T-helper 2 cell treated with Interferon-gamma antibody and Interleukin-4, amounts not matched to agents 100 ng/mL and 5 ng/mL, for 36 hours (primary cell): ENCODE results near the gene TNFRSF1B. TPM values are rescaled to one million over a fixed set of nuclear protein-coding genes. Genes with fewer than 3 reads are reported as not detected.

Experiments used
- intact Hi-C: fragments of 100-400 bp; cut with micrococcal nuclease; formaldehyde crosslinking; loops from one replicate; pipeline ENCODE4 v1.15.1; 2023
- total RNA-seq: library from RNA; stranded (reverse); gene quantifications from 2 replicates; pipeline ENCODE4 v1.2.3, GENCODE V29; 2022

Gene TNFRSF1B
- total RNA-seq, 1 donor from 2014 or later = 170 TPM

DNA sequence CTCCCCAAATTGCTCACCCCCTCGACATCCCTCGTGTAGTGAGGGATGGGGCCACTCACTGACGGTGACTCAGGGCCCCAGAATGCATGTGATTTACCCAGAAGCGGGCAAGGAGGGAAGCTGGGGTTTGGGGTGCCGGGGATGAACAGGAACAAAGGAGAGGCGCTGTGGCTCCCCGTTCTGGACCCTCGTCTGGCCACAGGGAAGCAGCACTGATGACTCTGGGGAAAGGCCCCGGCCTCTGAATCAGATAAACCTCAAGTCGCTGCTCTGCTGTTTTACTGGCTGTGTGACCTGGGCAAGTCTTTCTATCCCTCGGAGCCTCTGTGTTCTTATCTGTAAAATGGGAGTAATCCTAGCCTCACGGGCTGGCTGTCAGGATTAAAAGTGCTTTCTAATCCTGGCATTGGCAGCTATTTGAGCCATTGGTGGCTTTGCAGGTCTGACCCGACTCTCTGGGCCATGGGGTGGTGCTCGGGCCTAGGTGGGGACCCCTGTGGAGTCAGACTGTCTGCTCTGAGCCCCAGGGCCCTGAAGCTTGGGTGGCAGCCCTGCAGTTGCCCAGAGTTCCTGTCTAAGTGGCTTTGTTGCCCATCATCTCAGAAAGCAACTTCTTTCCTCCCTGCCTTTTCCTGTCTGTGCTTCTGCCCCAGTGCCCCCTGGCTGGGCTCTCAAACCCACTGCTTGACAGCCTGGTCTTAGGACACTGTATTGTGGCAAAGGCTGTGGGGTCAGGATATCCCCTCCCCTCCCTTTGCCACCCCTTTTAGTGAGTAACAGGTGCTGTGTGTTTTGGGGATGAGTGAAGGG is 5.5 kb downstream of the TNFRSF1B start:
- intact Hi-C loops = loop anchor here (2.0 to 10.0 kb wide), 2 partner anchors 21 to 263 kb away; no protein-coding TSS in a partner anchor

DNA sequence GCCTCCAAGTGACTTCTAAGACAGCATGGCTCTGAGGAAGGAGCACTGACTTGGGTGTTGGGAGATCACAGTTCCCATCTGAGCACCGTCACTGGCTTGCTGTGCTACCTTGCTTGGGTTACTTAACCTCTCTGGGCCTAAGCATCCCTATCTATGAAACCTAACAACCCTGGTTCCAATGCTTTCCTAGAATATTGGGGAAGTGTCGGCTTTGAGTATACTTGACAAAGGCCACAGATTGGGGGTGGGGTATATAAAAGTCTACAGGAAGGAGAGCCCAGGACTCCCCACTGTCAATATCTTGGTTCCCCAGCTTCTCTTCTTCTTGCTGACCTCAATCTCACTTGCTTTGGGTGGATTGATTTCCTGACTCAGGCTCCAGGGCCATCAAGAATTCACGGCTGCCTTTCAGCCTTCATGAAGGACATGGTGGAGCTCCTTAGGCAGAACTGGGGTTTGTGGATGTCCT is 6.3 kb downstream of the TNFRSF1B start:
- intact Hi-C loops = loop anchor here (1.0 to 10.0 kb wide), 3 partner anchors 10 to 262 kb away; no protein-coding TSS in a partner anchor

DNA sequence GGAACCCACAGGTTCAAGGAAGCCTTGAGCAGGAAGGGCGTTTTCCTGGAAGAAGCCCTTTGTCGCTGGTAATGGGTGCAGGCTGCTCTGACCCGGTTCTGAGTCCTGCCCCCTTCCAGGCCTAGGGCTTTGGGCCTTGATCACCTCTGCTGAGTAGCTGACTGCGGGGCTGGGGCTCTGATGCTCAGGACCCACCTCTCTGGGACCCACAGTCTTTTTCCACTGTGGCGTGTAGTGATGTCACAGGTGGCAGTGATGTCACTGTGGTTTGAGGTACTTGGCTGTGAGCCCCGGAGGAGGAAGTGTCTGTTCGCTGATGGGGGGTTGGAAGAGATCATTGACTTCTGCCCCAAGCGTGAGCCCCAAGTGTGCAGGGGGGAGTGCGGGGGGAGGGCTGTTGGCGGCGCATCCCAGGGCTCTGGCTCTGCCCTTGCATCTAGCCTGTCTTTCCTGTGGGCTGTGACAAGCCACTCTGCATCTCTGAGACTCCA is 6.9 kb downstream of the TNFRSF1B start:
- intact Hi-C loops = loop anchor here (1.0 to 10.0 kb wide), 3 partner anchors 10 to 261 kb away; no protein-coding TSS in a partner anchor

DNA sequence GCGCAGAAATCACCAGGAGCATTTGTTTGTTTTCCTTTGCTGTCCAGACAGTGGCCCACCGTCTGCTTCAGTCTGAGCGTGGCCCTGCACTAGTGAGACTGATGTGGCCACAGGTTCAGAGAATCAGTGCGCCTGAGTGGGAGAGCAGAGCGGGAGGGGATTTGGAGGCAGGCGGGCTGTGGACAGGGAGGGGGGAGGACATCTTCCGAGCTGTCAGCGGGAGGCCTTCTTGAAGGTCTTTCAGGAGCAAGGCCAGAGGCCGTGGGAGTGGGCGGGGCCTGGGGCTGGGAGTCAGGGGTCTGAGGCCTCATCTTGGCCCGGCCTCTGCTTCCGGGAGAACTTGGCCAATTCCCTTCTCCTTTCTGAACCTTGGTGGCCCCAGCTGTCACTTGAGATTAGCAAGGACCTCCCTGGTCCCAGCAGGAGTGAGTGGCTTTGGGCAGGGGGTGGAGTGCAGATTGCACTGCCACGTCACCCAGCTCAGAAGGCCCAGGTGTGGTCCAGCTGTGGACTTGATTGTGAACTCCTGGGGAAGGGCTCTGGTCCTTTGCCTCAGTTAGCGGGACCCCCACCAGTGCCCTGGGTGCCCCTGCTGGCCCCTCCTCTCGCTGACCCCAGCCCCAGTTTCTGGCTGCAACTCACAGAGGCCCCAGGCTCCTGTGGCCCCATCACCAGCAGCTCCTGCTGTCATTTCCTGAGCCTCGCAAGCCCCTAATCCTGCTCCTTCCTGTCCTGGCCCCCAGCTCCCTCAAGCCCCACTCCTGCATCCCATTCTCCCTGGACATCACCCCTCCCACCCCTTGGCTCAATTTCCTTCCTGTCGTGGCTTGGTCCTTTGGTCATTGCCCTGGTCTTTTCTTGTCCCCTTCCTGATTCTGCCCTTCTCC is 8.4 kb downstream of the TNFRSF1B start:
- intact Hi-C loops = loop anchor here (10.0 kb wide), 1 partner anchor 260 kb away; no protein-coding TSS in a partner anchor

DNA sequence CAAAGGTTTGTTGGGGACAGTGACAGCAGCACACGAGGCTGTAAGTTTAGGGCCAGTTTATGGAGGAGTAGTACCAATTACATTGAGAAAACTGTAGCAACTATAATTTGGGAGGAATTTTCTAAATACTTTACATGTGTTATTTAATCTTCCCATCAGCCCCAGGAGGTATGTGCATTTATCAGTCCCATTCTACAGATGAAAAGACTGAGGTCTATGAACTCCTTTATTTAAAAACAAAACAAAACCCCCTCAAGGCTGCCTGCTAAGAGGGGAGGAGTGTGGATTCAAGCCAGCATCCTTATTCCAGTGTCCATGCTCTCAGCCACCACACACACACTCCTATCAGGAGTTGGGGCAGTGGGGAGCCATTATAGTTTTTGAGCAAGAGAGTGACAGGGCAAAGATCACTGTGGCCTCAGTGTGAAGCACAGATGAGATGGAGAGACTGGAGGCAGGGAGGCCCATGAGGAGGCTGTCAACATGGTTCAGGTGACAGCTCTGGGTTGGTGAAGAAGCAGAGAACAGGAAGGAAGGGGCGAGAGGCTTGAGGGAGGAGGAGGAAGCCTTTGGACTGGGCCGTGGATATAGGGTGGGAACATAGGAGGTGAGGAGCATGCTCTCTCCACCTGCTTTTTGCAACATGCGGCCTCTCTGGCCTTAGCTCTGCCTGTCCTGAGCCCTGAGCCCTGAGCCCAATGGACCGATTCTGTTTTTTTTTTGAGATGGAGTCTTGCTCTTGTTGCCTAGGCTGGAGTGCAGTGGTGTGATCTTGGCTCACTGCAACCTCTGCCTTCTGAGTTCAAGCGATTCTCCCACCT is 9.7 kb downstream of the TNFRSF1B start:
- intact Hi-C loops = loop anchor here (10.0 kb wide), 1 partner anchor 258 kb away; no protein-coding TSS in a partner anchor

DNA sequence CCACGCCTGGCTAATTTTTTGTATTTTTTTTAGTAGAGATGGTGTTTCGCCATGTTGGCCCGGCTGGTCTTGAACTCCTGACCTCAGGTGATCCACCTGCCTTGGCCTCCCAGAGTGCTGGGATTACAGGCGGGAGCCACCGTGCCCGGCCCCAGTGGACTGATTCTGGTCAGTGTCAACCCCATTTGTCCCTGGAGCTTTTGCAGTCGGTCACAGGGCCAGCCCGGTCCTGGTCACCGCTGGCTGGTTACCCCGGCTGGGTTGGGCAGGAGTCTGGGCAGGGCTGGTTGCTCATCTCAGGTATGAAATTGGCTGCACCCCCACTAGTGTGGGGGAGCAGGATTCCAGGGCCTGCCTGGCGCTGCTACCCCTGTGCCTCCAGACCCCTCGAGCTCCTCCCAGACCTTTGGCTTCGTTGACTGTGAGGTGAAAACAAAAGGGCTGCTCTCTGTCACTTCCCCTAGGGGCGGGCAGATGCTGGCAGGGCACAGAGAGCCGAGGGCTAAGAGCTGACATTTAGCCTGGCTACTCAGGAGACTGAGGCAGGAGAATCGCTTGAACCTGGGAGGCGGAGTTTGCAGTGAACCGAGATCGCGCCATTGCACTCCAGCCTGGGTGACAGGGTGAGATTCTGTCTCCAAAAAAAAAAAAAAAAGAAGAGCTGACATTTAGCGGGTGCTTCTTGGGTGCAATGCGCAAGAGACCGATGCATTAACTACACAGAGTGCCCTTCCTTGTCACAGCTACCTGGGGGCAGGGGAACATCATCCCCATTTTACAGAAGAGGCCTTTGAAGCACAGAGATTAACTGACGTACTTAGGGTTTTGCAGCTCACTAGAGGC is 10.6 kb downstream of the TNFRSF1B start:
- intact Hi-C loops = loop anchor here (10.0 kb wide), 1 partner anchor 257 kb away; no protein-coding TSS in a partner anchor

DNA sequence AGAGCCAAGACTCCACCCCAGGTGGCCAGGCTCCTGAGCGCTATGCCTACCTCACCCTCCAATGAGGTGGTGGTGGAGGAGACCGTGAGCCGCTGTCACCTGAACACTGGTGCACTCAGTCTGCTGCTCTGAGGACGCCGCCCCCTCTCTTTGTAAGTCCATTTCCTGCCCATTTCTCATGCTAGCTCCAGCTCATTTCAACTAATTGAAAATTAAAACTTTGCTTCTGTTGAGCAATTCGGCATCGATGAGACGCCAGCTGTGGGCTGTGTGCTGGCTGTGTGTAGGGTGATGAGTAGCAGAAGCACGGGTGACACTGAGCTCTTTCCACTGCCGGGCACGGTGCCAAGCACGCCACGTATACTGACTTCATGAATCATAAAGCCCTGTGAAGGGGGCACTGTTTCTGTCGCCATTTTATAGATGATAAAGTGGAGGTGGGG is 11.2 kb downstream of the TNFRSF1B start:
- intact Hi-C loops = loop anchor here (2.0 to 10.0 kb wide), 2 partner anchors 53 to 257 kb away; no protein-coding TSS in a partner anchor

DNA sequence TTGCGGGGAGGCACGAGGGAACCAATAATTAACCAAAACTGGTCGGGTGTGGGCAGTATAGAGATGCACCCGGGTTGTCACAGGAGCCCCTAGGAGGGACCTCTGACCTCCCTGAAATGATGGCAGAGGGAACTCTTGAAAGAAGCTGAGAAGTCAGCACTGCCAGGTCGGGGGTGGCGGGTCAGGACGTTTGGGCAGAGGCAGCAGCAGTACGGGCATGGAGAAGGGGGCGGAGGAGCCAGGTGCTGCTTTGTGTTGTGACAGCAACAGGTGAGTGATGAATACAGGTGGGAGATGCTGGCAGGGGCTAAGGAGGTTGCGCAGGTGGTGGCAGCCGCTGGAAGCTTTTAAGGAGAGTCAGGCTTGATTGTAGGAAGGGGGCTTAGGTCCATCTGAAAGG is 11.7 kb downstream of the TNFRSF1B start:
- intact Hi-C loops = loop anchor here (2.0 to 10.0 kb wide), 2 partner anchors 54 to 256 kb away; no protein-coding TSS in a partner anchor

DNA sequence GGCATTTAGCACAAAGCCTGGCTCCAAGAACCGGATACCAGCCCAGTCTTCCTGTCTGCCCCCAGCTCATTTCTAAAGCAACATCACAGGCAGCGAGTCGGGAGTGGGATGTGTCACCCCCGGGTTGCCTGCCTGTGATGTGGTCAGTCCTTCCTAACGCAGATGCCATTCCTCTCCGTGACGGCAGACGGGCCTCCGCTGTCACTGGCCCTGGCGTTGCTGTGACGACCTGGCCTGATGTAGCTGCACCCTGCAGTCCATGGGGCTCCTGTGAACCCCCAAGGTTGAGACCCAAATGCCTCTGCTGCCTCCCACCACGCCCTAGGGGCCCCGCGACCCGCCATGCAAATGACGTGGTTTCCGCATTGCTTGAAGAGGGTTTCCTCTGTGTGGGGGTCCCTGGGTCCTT is 12.3 kb downstream of the TNFRSF1B start:
- intact Hi-C loops = loop anchor here (2.0 to 10.0 kb wide), 2 partner anchors 54 to 256 kb away; no protein-coding TSS in a partner anchor

DNA sequence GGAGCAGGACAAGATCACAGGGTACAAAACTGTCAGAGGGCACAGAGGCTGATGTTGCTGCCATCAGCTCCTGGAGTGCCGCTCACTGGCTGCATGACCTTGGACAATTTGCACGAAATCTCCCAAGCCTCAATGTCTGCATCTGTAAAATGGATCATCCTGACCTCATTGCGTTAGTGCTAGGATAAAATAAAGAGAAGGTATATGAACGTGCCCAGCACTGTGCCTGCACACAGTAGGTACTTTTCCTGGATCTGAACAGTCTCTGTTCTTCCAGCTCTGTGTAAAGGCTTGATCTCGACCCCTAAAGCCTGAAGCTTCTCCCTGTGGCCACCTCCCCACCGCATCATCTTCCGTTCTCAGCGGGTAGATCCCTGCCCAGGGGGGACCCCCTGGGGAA is 12.9 kb downstream of the TNFRSF1B start:
- intact Hi-C loops = loop anchor here (2.0 to 10.0 kb wide), 2 partner anchors 55 to 255 kb away; no protein-coding TSS in a partner anchor

DNA sequence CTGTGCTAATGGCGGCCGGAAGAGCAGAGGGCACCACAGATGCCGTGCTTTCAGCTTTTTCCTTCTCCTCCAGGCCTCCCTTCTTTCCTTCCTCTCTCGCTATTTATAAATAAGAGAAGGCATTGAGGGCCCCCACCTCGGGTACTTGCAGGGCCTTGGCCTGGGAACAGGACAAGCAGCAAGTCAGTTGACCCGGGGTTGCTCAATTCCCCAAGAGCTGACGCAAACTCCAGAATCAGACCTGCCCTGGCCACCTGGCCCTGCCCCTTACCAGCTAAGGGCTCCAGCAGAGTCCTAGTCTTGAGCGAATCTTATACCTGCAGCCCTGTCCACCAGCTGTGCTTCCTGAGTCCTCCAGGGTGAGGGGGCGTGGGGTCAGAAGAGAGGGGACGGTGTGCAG is 13.5 kb downstream of the TNFRSF1B start:
- intact Hi-C loops = no loop called here

DNA sequence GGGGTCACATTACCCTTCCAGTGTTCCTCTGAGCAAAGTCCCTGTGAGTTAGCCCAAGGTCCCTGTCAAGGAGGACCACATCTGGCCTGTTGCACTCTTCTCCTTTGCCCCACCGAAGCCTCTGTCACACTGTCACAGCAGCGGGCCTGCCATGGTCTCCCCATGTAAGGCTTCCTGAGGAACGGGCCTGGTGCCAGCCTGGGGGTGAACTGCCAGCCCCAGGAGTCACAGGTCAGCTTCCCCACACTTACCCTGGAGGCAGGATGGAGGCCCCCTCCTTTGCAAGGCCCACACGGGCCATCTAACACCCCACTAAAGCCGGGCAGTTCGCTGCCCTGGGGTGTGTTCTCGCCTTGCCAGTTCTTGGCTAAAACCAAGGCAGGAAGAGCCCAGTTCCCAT is 14.1 kb downstream of the TNFRSF1B start:
- intact Hi-C loops = no loop called here

DNA sequence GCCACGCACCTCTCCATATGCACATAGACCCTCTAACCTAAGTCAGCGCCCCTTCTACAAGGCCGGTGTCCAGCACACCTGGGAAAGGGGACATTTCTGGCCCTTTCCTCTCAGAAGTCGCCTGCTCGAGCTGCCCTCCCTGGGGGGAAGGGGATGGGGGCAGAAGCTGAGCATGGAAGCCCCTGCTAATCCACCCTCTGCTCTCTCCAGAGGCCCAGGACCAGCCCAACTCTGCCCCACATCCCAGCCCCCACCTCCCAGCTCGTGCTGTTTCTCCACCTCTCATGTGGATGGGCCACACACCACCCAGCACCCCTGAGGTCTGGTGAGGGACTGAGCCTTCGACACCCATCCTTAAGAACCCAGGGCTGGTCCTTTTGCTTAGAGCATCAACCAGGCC is 14.8 kb downstream of the TNFRSF1B start:
- intact Hi-C loops = no loop called here

DNA sequence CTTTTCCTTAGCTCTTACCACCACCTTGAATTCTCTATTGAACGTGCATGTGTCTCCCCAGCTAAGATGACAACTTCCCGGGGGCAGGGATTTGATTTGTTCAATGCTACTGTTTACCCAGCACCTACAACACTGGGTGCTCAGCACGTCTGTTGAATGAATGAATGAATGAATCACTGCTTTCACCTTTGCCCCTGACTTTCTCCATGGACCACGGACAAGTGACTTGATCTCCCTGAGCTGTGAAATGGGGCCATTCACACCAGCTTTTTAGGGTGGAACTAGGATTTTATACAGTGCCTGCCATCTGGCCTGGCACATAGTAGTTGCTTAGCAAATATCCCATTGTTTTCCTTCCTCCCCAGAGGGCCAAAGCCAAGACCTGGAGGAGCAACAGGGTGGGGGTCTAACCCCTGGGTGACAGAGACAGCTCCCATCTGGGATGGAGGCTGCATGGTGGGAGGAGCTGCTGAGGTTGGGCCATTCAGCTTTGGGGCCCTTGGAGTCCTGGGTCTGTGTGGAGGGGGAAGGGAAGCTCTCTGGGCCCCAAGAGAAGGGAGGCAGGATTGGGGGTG is 15.7 kb downstream of the TNFRSF1B start:
- intact Hi-C loops = no loop called here

DNA sequence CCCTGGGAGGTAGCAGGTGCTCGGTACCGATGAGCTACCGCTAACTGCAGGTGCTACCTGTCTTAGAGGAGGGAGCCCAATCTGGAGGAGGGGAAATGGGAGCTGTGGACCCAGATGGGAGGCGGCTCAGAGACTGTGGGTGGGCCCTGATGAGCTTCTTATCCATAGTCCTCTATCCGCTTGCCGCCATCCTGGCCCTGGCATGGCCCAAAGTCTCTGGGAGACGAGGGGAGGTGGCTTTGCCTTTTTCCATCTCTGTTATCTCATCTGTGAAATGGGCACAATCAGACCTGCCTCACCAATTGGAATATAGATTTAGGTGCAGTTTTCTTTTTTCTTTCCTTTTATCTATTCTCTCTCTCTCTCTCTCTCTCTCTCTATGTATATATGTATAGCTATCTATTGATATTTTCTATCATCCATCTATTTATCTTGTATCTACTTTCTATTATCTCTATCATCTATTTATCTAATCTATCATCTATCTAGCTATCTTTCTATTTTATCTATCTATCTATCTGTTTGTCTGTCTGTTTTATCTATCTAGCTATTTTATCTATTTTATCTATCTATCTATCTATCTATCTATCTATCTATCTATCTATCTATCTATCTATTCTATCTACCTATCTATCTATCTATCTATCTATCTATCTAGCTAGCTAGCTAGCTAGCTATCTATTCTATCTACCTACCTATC is 16.5 kb downstream of the TNFRSF1B start:
- intact Hi-C loops = no loop called here

DNA sequence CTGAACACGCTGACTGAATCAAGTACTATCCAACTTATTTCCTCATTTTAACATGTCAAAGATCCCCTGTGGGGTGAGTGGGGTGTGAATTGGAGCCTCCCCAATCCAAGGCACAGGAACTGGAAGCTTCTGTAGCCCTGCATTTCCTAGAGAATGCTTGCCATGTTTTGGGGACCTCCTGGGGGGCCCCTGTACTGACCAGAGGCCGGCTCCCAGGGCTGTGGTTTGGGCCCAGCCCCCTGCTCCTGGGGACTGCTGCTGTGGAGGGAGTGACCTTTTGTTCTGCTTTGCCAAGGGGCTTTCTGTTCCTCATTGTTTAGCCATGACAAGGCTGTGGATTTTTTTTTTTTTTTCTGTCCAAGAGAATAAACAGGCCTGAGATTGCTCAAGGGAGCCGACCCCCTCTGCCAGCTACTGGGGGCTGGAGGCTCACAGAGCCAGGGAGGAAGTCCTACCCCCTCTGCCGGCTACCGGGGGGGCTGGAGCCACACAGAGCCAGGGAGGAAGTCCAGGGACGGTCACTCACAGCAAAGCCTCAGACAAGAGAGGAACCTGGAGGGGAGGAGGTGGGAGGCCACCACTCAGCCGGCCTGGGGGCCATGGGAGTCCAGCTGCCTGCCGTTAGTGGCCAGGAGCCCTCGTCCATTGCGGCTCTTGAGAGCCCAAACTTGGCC is 17.4 kb downstream of the TNFRSF1B start:
- intact Hi-C loops = no loop called here

DNA sequence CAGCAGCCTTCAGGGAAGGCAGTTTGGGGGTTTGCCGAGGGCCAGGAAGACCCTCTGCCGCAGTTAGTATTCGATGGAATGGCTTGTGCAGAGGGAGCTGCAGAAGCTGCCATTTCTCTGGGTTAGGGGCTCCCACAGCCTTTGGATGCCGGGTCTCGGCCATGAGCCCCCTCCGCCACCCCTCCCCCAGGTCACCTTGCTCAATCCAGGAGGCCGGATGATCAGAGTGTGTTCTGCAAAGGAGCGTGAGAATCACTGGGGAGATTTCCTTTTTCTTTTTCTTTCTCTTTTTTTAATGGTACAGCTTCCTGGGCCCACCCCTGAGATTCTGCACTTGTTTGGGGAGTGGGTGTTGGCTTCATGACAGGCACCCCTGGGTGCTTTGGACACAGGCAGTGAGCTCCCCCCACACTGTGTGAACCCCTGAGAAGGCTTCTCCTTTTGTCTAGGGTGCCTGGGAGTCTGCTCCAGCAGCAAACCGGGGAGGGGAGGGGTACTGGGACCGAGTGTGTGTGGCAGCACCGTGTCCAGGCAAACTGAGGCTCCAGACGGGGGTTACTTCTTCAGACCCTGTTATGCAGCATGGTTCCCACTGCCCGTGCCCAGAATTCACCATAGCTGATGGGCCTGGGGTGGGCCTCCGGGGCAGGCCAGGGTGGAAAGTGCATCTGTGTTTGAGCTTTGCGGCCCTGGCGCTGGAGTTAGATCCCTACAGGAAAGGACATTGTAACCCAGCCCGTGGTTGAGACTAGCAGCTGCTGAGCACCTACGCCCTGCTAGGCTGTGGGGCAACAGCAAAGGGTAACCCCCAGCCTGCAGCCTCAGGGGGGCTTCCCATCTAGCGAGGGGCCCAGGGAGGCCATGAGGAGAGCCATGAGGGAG is 18.5 kb downstream of the TNFRSF1B start:
- intact Hi-C loops = no loop called here
